Keratinocyte (primary cell): ENCODE measurements around the gene SNTG2.

ENCODE experiments used
- EZH2 ChIP-seq: IDR thresholded peaks from one replicate; pipeline ENCODE4 v1.6.1; 2012; ENCODE audit warnings: inconsistent platforms, mild to moderate bottlenecking, low read length, moderate library complexity
- TF ChIP-seq, protein P1 (sequence below), 3 experiments: IDR thresholded peaks in 1 of 3; conservative IDR thresholded peaks in 1 of 3; optimal IDR thresholded peaks in 1 of 3; 2 replicates in 2 of 3; 3 replicates in 1 of 3; pipeline versions ENCODE3 to v1.5.1; 2011; ENCODE audit warnings: low read length in 3 of 3, mild to moderate bottlenecking in 3 of 3, moderate library complexity in 2 of 3, control low read depth in 1 of 3, inconsistent platforms in 1 of 3; ENCODE audit not compliant: insufficient read depth in 2 of 3; ENCODE audit errors: extremely low read depth in 1 of 3

DNA sequence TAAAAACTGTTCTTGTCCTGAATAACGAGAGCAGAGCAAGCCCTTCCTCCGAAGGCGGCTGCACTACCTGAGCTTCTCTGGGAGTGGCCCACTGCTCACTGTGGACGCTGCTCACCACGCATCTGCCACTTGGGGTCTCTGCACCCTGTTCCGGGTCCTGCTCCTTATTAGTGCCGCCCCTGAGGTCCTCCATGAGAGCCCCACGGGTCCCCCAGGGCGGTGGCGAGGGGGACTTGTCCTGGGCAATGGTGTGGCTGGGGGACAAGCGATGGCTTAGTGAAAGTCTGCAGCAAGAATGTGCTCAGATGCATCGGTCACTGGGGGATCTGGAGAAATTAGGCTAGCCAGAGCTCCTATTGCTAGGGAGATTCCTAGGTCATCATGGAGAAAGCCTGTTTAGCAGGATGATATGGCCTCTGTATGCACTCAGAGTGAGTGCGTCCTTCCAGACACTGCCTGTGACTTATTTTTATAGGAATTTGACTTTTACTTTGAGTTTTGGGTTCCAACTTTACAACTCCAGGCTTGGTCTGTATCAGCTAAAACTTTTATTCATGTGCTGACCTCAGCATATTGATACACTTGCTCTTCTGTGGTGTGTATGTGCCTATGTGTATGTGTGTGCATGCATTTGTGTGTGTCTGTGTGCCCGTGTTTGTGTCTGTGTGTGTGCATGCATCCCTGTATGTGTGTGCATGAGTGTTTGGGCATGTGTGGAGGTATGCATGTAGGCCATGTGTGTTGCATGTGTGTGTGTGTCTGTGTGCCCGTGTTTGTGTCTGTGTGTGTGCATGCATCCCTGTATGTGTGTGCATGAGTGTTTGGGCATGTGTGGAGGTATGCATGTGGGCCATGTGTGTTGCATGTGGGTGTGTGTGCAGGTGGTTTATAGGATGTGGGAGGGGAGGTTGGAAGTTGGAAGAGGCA, 129.5 kb downstream of the SNTG2 start:
- TF ChIP-seq, protein P1, sequence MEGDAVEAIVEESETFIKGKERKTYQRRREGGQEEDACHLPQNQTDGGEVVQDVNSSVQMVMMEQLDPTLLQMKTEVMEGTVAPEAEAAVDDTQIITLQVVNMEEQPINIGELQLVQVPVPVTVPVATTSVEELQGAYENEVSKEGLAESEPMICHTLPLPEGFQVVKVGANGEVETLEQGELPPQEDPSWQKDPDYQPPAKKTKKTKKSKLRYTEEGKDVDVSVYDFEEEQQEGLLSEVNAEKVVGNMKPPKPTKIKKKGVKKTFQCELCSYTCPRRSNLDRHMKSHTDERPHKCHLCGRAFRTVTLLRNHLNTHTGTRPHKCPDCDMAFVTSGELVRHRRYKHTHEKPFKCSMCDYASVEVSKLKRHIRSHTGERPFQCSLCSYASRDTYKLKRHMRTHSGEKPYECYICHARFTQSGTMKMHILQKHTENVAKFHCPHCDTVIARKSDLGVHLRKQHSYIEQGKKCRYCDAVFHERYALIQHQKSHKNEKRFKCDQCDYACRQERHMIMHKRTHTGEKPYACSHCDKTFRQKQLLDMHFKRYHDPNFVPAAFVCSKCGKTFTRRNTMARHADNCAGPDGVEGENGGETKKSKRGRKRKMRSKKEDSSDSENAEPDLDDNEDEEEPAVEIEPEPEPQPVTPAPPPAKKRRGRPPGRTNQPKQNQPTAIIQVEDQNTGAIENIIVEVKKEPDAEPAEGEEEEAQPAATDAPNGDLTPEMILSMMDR (optimal IDR thresholded peaks at IDR 0.05 in 1 of 3, IDR thresholded peaks at IDR 0.05 in 1 of 3, conservative IDR thresholded peaks at IDR 0.05 in 1 of 3; ENCODE audit: extremely low read depth in 1 of 3, insufficient read depth in 2 of 3, low read length in 3 of 3), result no peak
- TF ChIP-seq EZH2, result no peak
